NCI-H345 treated with DMSO at 0.1 percent for 48 hours (cell line): Measurements from ENCODE around the gene ARHGAP6.
A peak's percentile ranks its signal among the peaks of the same experiment; 100 is the strongest.

ENCODE experiments used
- DNase-seq: peaks from one replicate; lab custom pipeline; 2025; ENCODE audit not compliant: unreplicated experiment; lab: John Stamatoyannopoulos, UW

The ARHGAP6 gene

GRCh38 chrX:11188664-11189063, 477.1 kb downstream of the ARHGAP6 start:
- no peak for DNase-seq

- no peak for DNase-seq
Measured at GRCh38 chrX:11187001-11187400, 478.7 kb downstream of the ARHGAP6 start.

GRCh38 chrX:11185861-11186260, 479.9 kb downstream of the ARHGAP6 start:
- peak; percentile 19 for DNase-seq

- peak; percentile 75 for DNase-seq
Measured at GRCh38 chrX:11180571-11180970, 485.1 kb downstream of the ARHGAP6 start.

- DNase-seq: no peak
Measured at GRCh38 chrX:11172415-11172814, 493.3 kb downstream of the ARHGAP6 start.

- DNase-seq: no peak
Measured at GRCh38 chrX:11171956-11172355, 493.8 kb downstream of the ARHGAP6 start.

- DNase-seq: no peak
Measured at GRCh38 chrX:11164433-11164832, 501.3 kb downstream of the ARHGAP6 start.

GRCh38 chrX:11159149-11159548, 506.6 kb downstream of the ARHGAP6 start:
- DNase-seq: no peak

GRCh38 chrX:11151799-11152559, 513.7 kb downstream of the ARHGAP6 start:
- DNase-seq: no peak

GRCh38 chrX:11148401-11148800, 517.3 kb downstream of the ARHGAP6 start:
- DNase-seq: no peak

GRCh38 chrX:11146411-11146810, 519.3 kb downstream of the ARHGAP6 start:
- no peak for DNase-seq

GRCh38 chrX:11143931-11144678, 521.6 kb downstream of the ARHGAP6 start:
- DNase-seq: peak; percentile 55

GRCh38 chrX:11138498-11139390, 527.0 kb downstream of the ARHGAP6 start:
- no peak for DNase-seq

- DNase-seq: no peak
Measured at GRCh38 chrX:11137543-11138139, 528.1 kb downstream of the ARHGAP6 start.

- DNase-seq: no peak
Measured at GRCh38 chrX:11135564-11136185, 530.0 kb downstream of the ARHGAP6 start.

- DNase-seq: no peak
Measured at GRCh38 chrX:11131146-11131545, 534.6 kb downstream of the ARHGAP6 start.

GRCh38 chrX:11130136-11130535, 535.6 kb downstream of the ARHGAP6 start:
- DNase-seq: no peak

- DNase-seq: no peak
Measured at GRCh38 chrX:11129534-11130105, 536.1 kb downstream of the ARHGAP6 start.

GRCh38 chrX:11125060-11125459, 540.7 kb downstream of the ARHGAP6 start:
- no peak for DNase-seq

GRCh38 chrX:11124112-11124511, 541.6 kb downstream of the ARHGAP6 start:
- DNase-seq: no peak
